Measurements from ENCODE around the gene RAB44.
"Not testable (repeated sequence)": the region's sequence is repeated elsewhere in the genome, so short reads cannot be mapped to it uniquely, and the experiment has no call there.

The RAB44 gene

GRCh38 chr6:36702656-36703055 is 5.0 kb downstream of the RAB44 start:
- H3K4me3 ChIP-seq (ENCODE audit: low read depth, low read length) = no peak overlapping the region
- no peak for TF ChIP-seq CTCF (IDR thresholded peaks at IDR 0.05; ENCODE audit: low read depth, low read length)
- no peaks in the 10 kb centered on the region for H3K27me3 ChIP-seq
- no peaks in the 10 kb centered on the region for H3K4me1 ChIP-seq
- no peaks in the 10 kb centered on the region for H3K36me3 ChIP-seq
- H3K9me3 ChIP-seq = no peaks in the 10 kb centered on the region
- no peak for DNase-seq

DNA sequence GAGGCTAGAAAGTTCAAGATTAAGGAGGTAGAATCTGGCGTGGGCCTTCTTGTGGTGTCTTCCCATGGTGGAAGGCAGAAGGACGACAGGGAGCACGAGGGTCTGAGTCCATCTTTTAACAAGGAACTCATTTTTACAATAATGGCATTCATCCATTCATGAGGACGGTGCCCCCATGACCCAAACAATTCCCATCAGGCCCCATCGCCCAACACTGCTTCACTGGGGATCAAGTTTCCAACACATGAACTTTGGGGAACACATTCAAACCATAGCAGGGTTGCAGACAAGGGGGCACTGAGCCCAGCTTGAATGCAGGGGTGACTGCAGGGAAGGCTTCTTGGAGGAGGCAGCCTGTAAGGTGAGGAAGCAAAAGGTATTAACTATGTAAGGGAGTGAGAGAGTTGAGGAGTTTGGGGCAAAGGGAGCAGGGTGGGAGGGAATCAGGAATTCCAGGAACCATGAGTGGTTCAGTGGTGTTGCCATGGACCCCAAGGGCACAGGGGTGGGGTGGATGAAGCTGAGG is 5.5 kb downstream of the RAB44 start:
- Histone ChIP-seq H3K27me3 (no peaks in the 10 kb centered on the region), H3K4me1 (no peaks in the 10 kb centered on the region), H3K36me3 (no peaks in the 10 kb centered on the region), H3K4me3 (ENCODE audit: low read depth, low read length) (no peak overlapping the region), H3K9me3 (no peaks in the 10 kb centered on the region)
- DNase-seq = no peak
- no peak for TF ChIP-seq CTCF (IDR thresholded peaks at IDR 0.05; ENCODE audit: low read depth, low read length)

- no peak overlapping the region for H3K4me3 ChIP-seq (ENCODE audit: low read depth, low read length)
- no peak for TF ChIP-seq CTCF (IDR thresholded peaks at IDR 0.05; ENCODE audit: low read depth, low read length)
- H3K4me1 ChIP-seq = no peaks in the 10 kb centered on the region
- H3K9me3 ChIP-seq = no peaks in the 10 kb centered on the region
- no peak for DNase-seq
- H3K27me3 ChIP-seq = no peaks in the 10 kb centered on the region
- H3K36me3 ChIP-seq = no peaks in the 10 kb centered on the region
These were observed 6.4 kb downstream of the RAB44 start for GRCh38 chr6:36703982-36704381.

DNA sequence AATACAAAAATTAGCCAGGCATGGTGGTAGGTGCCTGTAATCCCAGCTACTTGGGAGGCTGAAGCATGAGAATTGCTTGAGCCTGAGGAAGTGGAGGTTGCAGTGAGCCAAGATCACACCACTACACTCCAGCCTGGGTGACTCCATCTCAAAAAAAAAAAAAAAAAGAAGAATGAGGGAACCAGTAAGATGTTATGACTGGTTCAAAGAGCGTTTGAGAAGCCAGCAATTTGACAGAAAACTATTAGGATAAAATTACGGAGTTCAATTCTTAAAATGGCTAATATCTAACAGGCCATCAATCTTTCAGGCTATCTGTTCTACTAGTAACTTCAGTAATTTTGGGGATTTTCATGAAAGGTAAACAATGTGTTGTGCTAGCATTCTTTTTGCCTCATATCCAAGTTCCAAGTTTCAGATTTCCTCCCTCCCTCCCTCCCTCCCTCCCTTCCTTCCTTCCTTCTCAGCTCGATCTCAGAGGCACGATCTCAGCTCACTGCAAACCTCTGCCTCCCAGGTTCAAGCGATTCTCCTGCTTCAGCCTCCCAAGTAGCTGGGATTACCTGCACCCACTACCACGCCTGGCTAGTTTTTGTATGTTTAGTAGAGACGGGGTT is 7.4 kb downstream of the RAB44 start:
- H3K9me3 ChIP-seq; DNase-seq; H3K4me1 ChIP-seq; H3K36me3 ChIP-seq; H3K4me3 ChIP-seq (ENCODE audit: low read depth, low read length); H3K27me3 ChIP-seq: not testable (repeated sequence)

DNA sequence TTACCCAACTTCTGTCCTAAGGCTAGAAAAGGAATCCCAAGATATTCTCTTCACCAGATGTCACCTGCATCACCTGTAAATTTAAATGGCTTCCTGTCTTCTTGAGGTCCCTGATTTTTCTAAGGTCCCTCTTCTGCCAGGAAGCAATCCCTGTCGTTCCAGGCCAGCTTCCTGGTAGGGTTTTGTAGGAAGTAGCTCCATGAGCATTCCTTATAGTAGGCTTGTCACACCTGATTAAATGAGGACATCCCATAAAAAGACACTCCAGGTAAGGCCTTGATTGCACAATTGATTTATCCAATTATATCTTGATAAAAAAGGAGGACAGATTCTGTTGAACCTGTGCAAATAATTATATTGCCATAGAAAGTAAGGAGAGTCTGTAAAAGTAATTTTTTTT is 8.7 kb downstream of the RAB44 start:
- Histone ChIP-seq H3K27me3 (no peaks in the 10 kb centered on the region), H3K4me1 (no peaks in the 10 kb centered on the region), H3K36me3 (no peaks in the 10 kb centered on the region), H3K9me3 (no peaks in the 10 kb centered on the region), H3K4me3 (ENCODE audit: low read depth, low read length) (no peak overlapping the region)
- TF ChIP-seq CTCF (IDR thresholded peaks at IDR 0.05; ENCODE audit: low read depth, low read length) = no peak
- no peak for DNase-seq

DNA sequence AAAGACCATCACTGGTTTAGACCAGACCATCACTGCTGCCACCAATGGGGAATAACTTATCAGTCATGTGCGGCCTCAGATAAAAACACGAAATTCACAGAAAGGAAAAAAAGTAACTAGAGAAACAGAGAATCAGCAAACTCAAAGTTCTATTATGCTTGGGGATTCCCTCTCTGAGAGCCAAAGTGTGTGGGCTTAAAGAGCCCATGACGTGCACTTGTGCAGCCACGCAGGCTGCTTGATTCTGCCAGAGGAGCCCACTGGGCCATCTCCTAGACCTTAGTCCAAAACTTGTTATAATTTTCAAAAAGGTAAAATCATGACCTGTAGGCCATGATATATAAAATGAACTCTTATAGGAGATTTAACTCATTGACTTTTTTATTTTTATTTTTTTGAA is 15.2 kb downstream of the RAB44 start:
- DNase-seq = no peak
- H3K9me3 ChIP-seq = no peaks in the 10 kb centered on the region
- no peak overlapping the region for H3K4me3 ChIP-seq (ENCODE audit: low read depth, low read length)
- no peak for TF ChIP-seq CTCF (IDR thresholded peaks at IDR 0.05; ENCODE audit: low read depth, low read length)
- no peaks in the 10 kb centered on the region for H3K4me1 ChIP-seq
- H3K27me3 ChIP-seq = no peaks in the 10 kb centered on the region
- no peaks in the 10 kb centered on the region for H3K36me3 ChIP-seq
